ENCODE data around the gene DYDC2.

The DYDC2 gene

GRCh38 chr10:80373502-80373901 lies 16.9 kb downstream of the DYDC2 start:
- Histone ChIP-seq H3K9me3 (ENCODE audit: insufficient read depth, low read depth, low read length) (no peaks in the 10 kb centered on the region), H3K4me1 (ENCODE audit: insufficient read depth, low read length, poor library complexity, severe bottlenecking) (no peaks in the 10 kb centered on the region), H2AFZ (ENCODE audit: low read length) (no peak overlapping the region), H3K4me3 (ENCODE audit: low read length, poor library complexity, severe bottlenecking) (no peak overlapping the region), H3K9me2 (replicated peaks; ENCODE audit: low read depth, low read length) (no peaks in the 10 kb centered on the region), H4K20me1 (ENCODE audit: insufficient read depth, low read length, poor library complexity, severe bottlenecking) (no peaks in the 10 kb centered on the region), H3K4me2 (ENCODE audit: low read depth, low read length, poor library complexity, severe bottlenecking) (no peak overlapping the region), H3K36me3 (ENCODE audit: insufficient read depth, low read length) (no peaks in the 10 kb centered on the region), H3K9ac (ENCODE audit: low read depth, low read length, poor library complexity, severe bottlenecking) (no peak overlapping the region), H3K27me3 (ENCODE audit: insufficient read depth, low read length, poor library complexity, severe bottlenecking) (no peaks in the 10 kb centered on the region), H3F3A (ENCODE audit: low read depth) (no peaks in the 10 kb centered on the region), H3K79me2 (ENCODE audit: insufficient read depth, low read length) (no peaks in the 10 kb centered on the region)
- TF ChIP-seq EZH2phosphoT487 (IDR thresholded peaks at IDR 0.05; ENCODE audit: borderline replicate concordance) (no peak), CTCF (conservative IDR thresholded peaks at IDR 0.05; ENCODE audit: low read length) (no peak)

- Histone ChIP-seq H2AFZ (ENCODE audit: low read length) (no peak overlapping the region), H3K4me1 (ENCODE audit: insufficient read depth, low read length, poor library complexity, severe bottlenecking) (peaks cover 3% of the 10 kb centered on the region), H3K9me2 (replicated peaks; ENCODE audit: low read depth, low read length) (no peaks in the 10 kb centered on the region), H3K9me3 (ENCODE audit: insufficient read depth, low read depth, low read length) (no peaks in the 10 kb centered on the region), H3K9ac (ENCODE audit: low read depth, low read length, poor library complexity, severe bottlenecking) (no peak overlapping the region), H3K79me2 (ENCODE audit: insufficient read depth, low read length) (no peaks in the 10 kb centered on the region), H3K4me2 (ENCODE audit: low read depth, low read length, poor library complexity, severe bottlenecking) (no peak overlapping the region), H3K4me3 (ENCODE audit: low read length, poor library complexity, severe bottlenecking) (no peak overlapping the region), H4K20me1 (ENCODE audit: insufficient read depth, low read length, poor library complexity, severe bottlenecking) (no peaks in the 10 kb centered on the region), H3K36me3 (ENCODE audit: insufficient read depth, low read length) (no peaks in the 10 kb centered on the region), H3F3A (ENCODE audit: low read depth) (no peaks in the 10 kb centered on the region), H3K27me3 (ENCODE audit: insufficient read depth, low read length, poor library complexity, severe bottlenecking) (no peaks in the 10 kb centered on the region)
- TF ChIP-seq EZH2phosphoT487 (IDR thresholded peaks at IDR 0.05; ENCODE audit: borderline replicate concordance) (no peak), CTCF (conservative IDR thresholded peaks at IDR 0.05; ENCODE audit: low read length) (no peak)
Observed at GRCh38 chr10:80379701-80380100, 23.1 kb downstream of the DYDC2 start.

- no peak for TF ChIP-seq EZH2phosphoT487 (IDR thresholded peaks at IDR 0.05; ENCODE audit: borderline replicate concordance)
- TF ChIP-seq CTCF (conservative IDR thresholded peaks at IDR 0.05; ENCODE audit: low read length) = no peak
- H3K9ac ChIP-seq (ENCODE audit: low read depth, low read length, poor library complexity, severe bottlenecking) = no peak overlapping the region
- no peaks in the 10 kb centered on the region for H4K20me1 ChIP-seq (ENCODE audit: insufficient read depth, low read length, poor library complexity, severe bottlenecking)
- H3K79me2 ChIP-seq (ENCODE audit: insufficient read depth, low read length) = no peaks in the 10 kb centered on the region
- peaks cover 3% of the 10 kb centered on the region for H3K4me1 ChIP-seq (ENCODE audit: insufficient read depth, low read length, poor library complexity, severe bottlenecking)
- H3K9me2 ChIP-seq (replicated peaks; ENCODE audit: low read depth, low read length) = no peaks in the 10 kb centered on the region
- H3K36me3 ChIP-seq (ENCODE audit: insufficient read depth, low read length) = no peaks in the 10 kb centered on the region
- H3K4me2 ChIP-seq (ENCODE audit: low read depth, low read length, poor library complexity, severe bottlenecking) = no peak overlapping the region
- no peaks in the 10 kb centered on the region for H3F3A ChIP-seq (ENCODE audit: low read depth)
- no peaks in the 10 kb centered on the region for H3K9me3 ChIP-seq (ENCODE audit: insufficient read depth, low read depth, low read length)
- H2AFZ ChIP-seq (ENCODE audit: low read length) = no peak overlapping the region
- H3K27me3 ChIP-seq (ENCODE audit: insufficient read depth, low read length, poor library complexity, severe bottlenecking) = no peaks in the 10 kb centered on the region
- no peak overlapping the region for H3K4me3 ChIP-seq (ENCODE audit: low read length, poor library complexity, severe bottlenecking)
Observed at GRCh38 chr10:80380185-80380584, 23.6 kb downstream of the DYDC2 start.

All from Loucy (cell line).